Effector memory CD8-positive, alpha-beta T cell (primary cell): ENCODE results near the gene TTLL5.
A peak's percentile ranks its signal among the peaks of the same experiment; 100 is the strongest.
"Not testable (repeated sequence)": the region's sequence is repeated elsewhere in the genome, so short reads cannot be mapped to it uniquely, and the experiment has no call there.

ENCODE experiments used
- ATAC-seq: fragments of 150-1000 bp; cut with Tn5 transposase; replicated peaks from 2 replicates; pipeline ENCODE4 v1.10.0; 2021; ENCODE audit warnings: mild to moderate bottlenecking, moderate library complexity
- DNase-seq, 3 experiments: peaks; one replicate each; pipeline ENCODE4 v3.0.0; 2021
- H3K27ac Mint-ChIP-seq, 2 donors: one replicate each; pipeline ENCODE4 v1.8.0; 2022; ENCODE audit warnings: mild to moderate bottlenecking in 2 of 2, mixed read lengths in 2 of 2, moderate library complexity in 2 of 2
- H3K27me3 Mint-ChIP-seq, 2 donors: one replicate each; pipeline ENCODE4 v1.8.0; 2022; ENCODE audit warnings: mixed read lengths in 2 of 2
- H3K36me3 Mint-ChIP-seq: one replicate; pipeline ENCODE4 v1.8.0; 2022; ENCODE audit warnings: mild to moderate bottlenecking, moderate library complexity, mixed read lengths; ENCODE audit not compliant: insufficient read depth
- H3K4me1 Mint-ChIP-seq, 2 donors: one replicate each; pipeline ENCODE4 v1.8.0; 2022; ENCODE audit warnings: low read depth in 2 of 2, mixed read lengths in 2 of 2
- H3K4me3 Mint-ChIP-seq, 2 donors: one replicate each; pipeline ENCODE4 v1.8.0; 2022; ENCODE audit warnings: mild to moderate bottlenecking in 2 of 2, mixed read lengths in 2 of 2, moderate library complexity in 2 of 2
- H3K9me3 Mint-ChIP-seq, 2 donors: one replicate each; pipeline ENCODE4 v1.8.0; 2022; ENCODE audit warnings: mixed read lengths in 2 of 2

TTLL5 gene

GRCh38 chr14:75695025-75695424 is 34.0 kb downstream of the TTLL5 start:
- H3K4me1 Mint-ChIP-seq, ATAC-seq, H3K36me3 Mint-ChIP-seq, H3K27me3 Mint-ChIP-seq, DNase-seq, H3K4me3 Mint-ChIP-seq, H3K9me3 Mint-ChIP-seq, H3K27ac Mint-ChIP-seq: not testable (repeated sequence)

- no peak overlapping the region for H3K4me3 Mint-ChIP-seq
- H3K36me3 Mint-ChIP-seq: no peaks in the 10 kb centered on the region
- DNase-seq: no peak
- H3K27me3 Mint-ChIP-seq: no peaks in the 10 kb centered on the region
- no peaks in the 10 kb centered on the region for H3K9me3 Mint-ChIP-seq
- no peaks in the 10 kb centered on the region for H3K4me1 Mint-ChIP-seq
- ATAC-seq: no peak
- no peak overlapping the region for H3K27ac Mint-ChIP-seq
Observed at GRCh38 chr14:75697386-75697785, 36.3 kb downstream of the TTLL5 start.

GRCh38 chr14:75697918-75698317 is 36.9 kb downstream of the TTLL5 start:
- Mint-ChIP-seq H3K4me1 (no peaks in the 10 kb centered on the region), H3K27me3 (no peaks in the 10 kb centered on the region), H3K4me3 (no peak overlapping the region), H3K36me3 (no peaks in the 10 kb centered on the region), H3K9me3 (no peaks in the 10 kb centered on the region), H3K27ac (no peak overlapping the region)
- no peak for ATAC-seq
- DNase-seq: no peak

GRCh38 chr14:75699331-75699730 is 38.3 kb downstream of the TTLL5 start:
- H3K4me3 Mint-ChIP-seq: no peak overlapping the region
- H3K4me1 Mint-ChIP-seq: no peaks in the 10 kb centered on the region
- H3K9me3 Mint-ChIP-seq: no peaks in the 10 kb centered on the region
- H3K27ac Mint-ChIP-seq: no peak overlapping the region
- DNase-seq (no peak), ATAC-seq (no peak)
- H3K36me3 Mint-ChIP-seq: no peaks in the 10 kb centered on the region
- no peaks in the 10 kb centered on the region for H3K27me3 Mint-ChIP-seq

- no peaks in the 10 kb centered on the region for H3K4me1 Mint-ChIP-seq
- H3K27me3 Mint-ChIP-seq: no peaks in the 10 kb centered on the region
- no peak overlapping the region for H3K4me3 Mint-ChIP-seq
- no peak overlapping the region for H3K27ac Mint-ChIP-seq
- ATAC-seq (no peak), DNase-seq (no peak)
- H3K9me3 Mint-ChIP-seq: no peaks in the 10 kb centered on the region
- no peaks in the 10 kb centered on the region for H3K36me3 Mint-ChIP-seq
Observed at GRCh38 chr14:75700295-75700694, 39.2 kb downstream of the TTLL5 start.

GRCh38 chr14:75702122-75702521 is 41.1 kb downstream of the TTLL5 start:
- no peaks in the 10 kb centered on the region for H3K27me3 Mint-ChIP-seq

GRCh38 chr14:75702616-75703261 is 41.7 kb downstream of the TTLL5 start:
- ATAC-seq (no peak), DNase-seq (no peak)
- Mint-ChIP-seq H3K4me3 (no peak overlapping the region), H3K4me1 (no peaks in the 10 kb centered on the region), H3K36me3 (no peaks in the 10 kb centered on the region), H3K9me3 (no peaks in the 10 kb centered on the region), H3K27me3 (no peaks in the 10 kb centered on the region), H3K27ac (no peak overlapping the region)

More at GRCh38 chr14:75702122-75702521, 41.1 kb downstream of the TTLL5 start:
- H3K4me1 Mint-ChIP-seq: no peaks in the 10 kb centered on the region
- no peak overlapping the region for H3K27ac Mint-ChIP-seq
- no peaks in the 10 kb centered on the region for H3K9me3 Mint-ChIP-seq
- ATAC-seq (no peak), DNase-seq (no peak)
- H3K36me3 Mint-ChIP-seq: no peaks in the 10 kb centered on the region
- H3K4me3 Mint-ChIP-seq: no peak overlapping the region

GRCh38 chr14:75703467-75703866 is 42.4 kb downstream of the TTLL5 start:
- Mint-ChIP-seq H3K27ac (no peak overlapping the region), H3K4me3 (no peak overlapping the region), H3K9me3 (no peaks in the 10 kb centered on the region), H3K4me1 (no peaks in the 10 kb centered on the region), H3K36me3 (no peaks in the 10 kb centered on the region), H3K27me3 (no peaks in the 10 kb centered on the region)
- ATAC-seq: no peak
- no peak for DNase-seq

GRCh38 chr14:75705014-75705413 is 44.0 kb downstream of the TTLL5 start:
- no peak for ATAC-seq
- Mint-ChIP-seq H3K27me3 (no peaks in the 10 kb centered on the region), H3K4me3 (no peak overlapping the region), H3K9me3 (no peaks in the 10 kb centered on the region), H3K36me3 (no peaks in the 10 kb centered on the region), H3K4me1 (no peaks in the 10 kb centered on the region), H3K27ac (no peak overlapping the region)
- no peak for DNase-seq

- ATAC-seq (peak; percentile 59), DNase-seq (peak; percentile 36 to 49 (median 37))
- H3K4me1 Mint-ChIP-seq: no peaks in the 10 kb centered on the region
- H3K4me3 Mint-ChIP-seq: no peak overlapping the region
- H3K36me3 Mint-ChIP-seq: no peaks in the 10 kb centered on the region
- H3K9me3 Mint-ChIP-seq: no peaks in the 10 kb centered on the region
- no peaks in the 10 kb centered on the region for H3K27me3 Mint-ChIP-seq
- no peak overlapping the region for H3K27ac Mint-ChIP-seq
Observed at GRCh38 chr14:75709207-75709812, 48.3 kb downstream of the TTLL5 start.

- DNase-seq (no peak), ATAC-seq (no peak)
- Mint-ChIP-seq H3K36me3 (no peaks in the 10 kb centered on the region), H3K27me3 (no peaks in the 10 kb centered on the region), H3K4me3 (no peak overlapping the region), H3K27ac (no peak overlapping the region), H3K4me1 (no peaks in the 10 kb centered on the region), H3K9me3 (no peaks in the 10 kb centered on the region)
Observed at GRCh38 chr14:75711105-75711795, 50.2 kb downstream of the TTLL5 start.

- H3K36me3 Mint-ChIP-seq: no peaks in the 10 kb centered on the region
- H3K27me3 Mint-ChIP-seq: no peaks in the 10 kb centered on the region
- H3K9me3 Mint-ChIP-seq: no peaks in the 10 kb centered on the region
- H3K27ac Mint-ChIP-seq: peak overlapping the region in 1 of 2 donors; percentile 90
- DNase-seq (no peak), ATAC-seq (no peak)
- H3K4me1 Mint-ChIP-seq: no peaks in the 10 kb centered on the region
- H3K4me3 Mint-ChIP-seq: no peak overlapping the region
Observed at GRCh38 chr14:75711796-75712211, 50.8 kb downstream of the TTLL5 start.

GRCh38 chr14:75714991-75715390 is 53.9 kb downstream of the TTLL5 start:
- Mint-ChIP-seq H3K27me3 (no peaks in the 10 kb centered on the region), H3K4me3 (no peak overlapping the region), H3K9me3 (no peaks in the 10 kb centered on the region), H3K27ac (no peak overlapping the region), H3K36me3 (peaks cover 4% of the 10 kb centered on the region), H3K4me1 (no peaks in the 10 kb centered on the region)
- ATAC-seq (no peak), DNase-seq (no peak)
